T-helper 2 cell treated with Interferon-gamma antibody and Interleukin-4, amounts not matched to agents 5 μg/mL and 100 μg/mL, for 36 hours (primary cell): ENCODE results near the gene GZMB.
A peak's percentile ranks its signal among the peaks of the same experiment; 100 is the strongest.
"Not testable (repeated sequence)": the region's sequence is repeated elsewhere in the genome, so short reads cannot be mapped to it uniquely, and the experiment has no call there.

Experiments used
- DNase-seq: peaks from one replicate; pipeline ENCODE4 v3.0.0; 2021; ENCODE audit warnings: low spot score
- H3K27ac Mint-ChIP-seq: one replicate; pipeline ENCODE4 v1.8.0; 2021; ENCODE audit warnings: mild to moderate bottlenecking, mixed read lengths
- H3K27me3 Mint-ChIP-seq: one replicate; pipeline ENCODE4 v1.8.0; 2021; ENCODE audit warnings: low read depth, mixed read lengths
- H3K36me3 Mint-ChIP-seq: one replicate; pipeline ENCODE4 v1.8.0; 2021; ENCODE audit warnings: low read depth, mixed read lengths
- H3K4me1 Mint-ChIP-seq: one replicate; pipeline ENCODE4 v1.8.0; 2021; ENCODE audit warnings: low read depth, mixed read lengths
- H3K4me3 Mint-ChIP-seq: one replicate; pipeline ENCODE4 v1.8.0; 2022; ENCODE audit warnings: mild to moderate bottlenecking, moderate library complexity, mixed read lengths
- H3K9me3 Mint-ChIP-seq: one replicate; pipeline ENCODE4 v1.8.0; 2021; ENCODE audit warnings: mixed read lengths

The GZMB gene

DNA sequence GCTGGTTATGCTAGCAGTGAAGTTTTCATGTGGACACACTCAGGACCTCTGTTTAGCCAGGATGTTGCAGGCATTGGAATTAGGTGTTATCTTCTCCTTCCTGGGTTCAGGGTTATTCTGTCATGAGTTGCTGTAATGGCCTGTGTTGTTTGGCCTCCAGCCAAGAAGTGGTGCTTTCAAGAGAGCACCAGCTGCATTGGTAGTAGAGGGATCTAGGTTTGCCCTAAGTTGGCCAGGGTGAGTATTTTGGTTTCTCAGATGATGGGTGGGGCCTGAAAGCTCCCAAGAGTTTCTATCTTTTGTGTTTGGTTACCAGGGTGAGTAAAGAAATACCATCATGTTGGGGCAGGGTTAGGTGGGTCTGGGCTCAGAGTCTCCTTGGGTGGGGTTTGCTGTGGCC is 21.8 kb downstream of the GZMB start:
- H3K4me3 Mint-ChIP-seq: no peak overlapping the region
- H3K9me3 Mint-ChIP-seq: no peaks in the 10 kb centered on the region
- H3K36me3 Mint-ChIP-seq: no peaks in the 10 kb centered on the region
- DNase-seq: no peak
- H3K27ac Mint-ChIP-seq: no peak overlapping the region
- peaks cover 48% of the 10 kb centered on the region for H3K4me1 Mint-ChIP-seq
- no peaks in the 10 kb centered on the region for H3K27me3 Mint-ChIP-seq

GRCh38 chr14:24609655-24610344 is 24.2 kb downstream of the GZMB start, which contains the start of gene GZMH:
Gene GZMH (minus strand): TSS chr14:24609685. CDS start chr14:24609613, 72 bp downstream.
- DNase-seq: no peak
- Mint-ChIP-seq H3K4me3 (peak within 1 kb of the TSS; percentile 28), H3K27me3 (no peaks in the 10 kb centered on the region), H3K27ac (peak within 1 kb of the TSS; percentile 46), H3K36me3 (no peaks in the 10 kb centered on the region), H3K9me3 (no peaks in the 10 kb centered on the region), H3K4me1 (peaks cover 64% of the 10 kb centered on the region)

GRCh38 chr14:24607635-24608514 is 26.1 kb downstream of the GZMB start:
- no peaks in the 10 kb centered on the region for H3K36me3 Mint-ChIP-seq
- no peaks in the 10 kb centered on the region for H3K27me3 Mint-ChIP-seq
- no peak for DNase-seq
- H3K27ac Mint-ChIP-seq: peak overlapping the region; percentile 84
- H3K4me1 Mint-ChIP-seq: peaks cover 54% of the 10 kb centered on the region
- H3K4me3 Mint-ChIP-seq: peak overlapping the region; percentile 63
- no peaks in the 10 kb centered on the region for H3K9me3 Mint-ChIP-seq

- Mint-ChIP-seq H3K27ac (peak overlapping the region; percentile 84), H3K4me1 (peaks cover 48% of the 10 kb centered on the region), H3K27me3 (no peaks in the 10 kb centered on the region), H3K4me3 (peak overlapping the region; percentile 63), H3K9me3 (no peaks in the 10 kb centered on the region), H3K36me3 (no peaks in the 10 kb centered on the region)
- DNase-seq: no peak
Measured at GRCh38 chr14:24607081-24607480, 26.9 kb downstream of the GZMB start.

DNA sequence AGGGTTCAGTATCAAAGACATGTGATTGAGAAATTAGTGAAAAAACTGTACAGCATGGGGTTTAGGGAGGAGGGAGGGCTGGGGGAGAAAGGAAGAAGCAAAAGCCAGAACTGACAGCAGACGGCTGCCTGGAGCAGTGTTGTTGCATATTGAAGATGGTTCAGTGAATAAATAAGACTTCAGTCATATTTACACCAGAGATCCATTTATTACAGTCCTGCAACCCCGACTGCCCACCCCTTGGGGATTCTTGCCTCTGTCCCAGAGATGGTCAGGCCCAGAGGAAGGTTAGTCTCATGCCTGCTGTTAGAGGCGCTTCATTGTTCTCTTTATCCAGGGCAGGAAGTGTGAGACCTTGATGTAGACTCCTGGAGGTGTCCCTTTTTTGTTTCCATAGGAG is 27.7 kb downstream of the GZMB start:
- Mint-ChIP-seq H3K27me3 (no peaks in the 10 kb centered on the region), H3K4me1 (peaks cover 45% of the 10 kb centered on the region), H3K4me3 (peak overlapping the region; percentile 80), H3K36me3 (no peaks in the 10 kb centered on the region), H3K27ac (peak overlapping the region; percentile 84), H3K9me3 (no peaks in the 10 kb centered on the region)
- no peak for DNase-seq

DNA sequence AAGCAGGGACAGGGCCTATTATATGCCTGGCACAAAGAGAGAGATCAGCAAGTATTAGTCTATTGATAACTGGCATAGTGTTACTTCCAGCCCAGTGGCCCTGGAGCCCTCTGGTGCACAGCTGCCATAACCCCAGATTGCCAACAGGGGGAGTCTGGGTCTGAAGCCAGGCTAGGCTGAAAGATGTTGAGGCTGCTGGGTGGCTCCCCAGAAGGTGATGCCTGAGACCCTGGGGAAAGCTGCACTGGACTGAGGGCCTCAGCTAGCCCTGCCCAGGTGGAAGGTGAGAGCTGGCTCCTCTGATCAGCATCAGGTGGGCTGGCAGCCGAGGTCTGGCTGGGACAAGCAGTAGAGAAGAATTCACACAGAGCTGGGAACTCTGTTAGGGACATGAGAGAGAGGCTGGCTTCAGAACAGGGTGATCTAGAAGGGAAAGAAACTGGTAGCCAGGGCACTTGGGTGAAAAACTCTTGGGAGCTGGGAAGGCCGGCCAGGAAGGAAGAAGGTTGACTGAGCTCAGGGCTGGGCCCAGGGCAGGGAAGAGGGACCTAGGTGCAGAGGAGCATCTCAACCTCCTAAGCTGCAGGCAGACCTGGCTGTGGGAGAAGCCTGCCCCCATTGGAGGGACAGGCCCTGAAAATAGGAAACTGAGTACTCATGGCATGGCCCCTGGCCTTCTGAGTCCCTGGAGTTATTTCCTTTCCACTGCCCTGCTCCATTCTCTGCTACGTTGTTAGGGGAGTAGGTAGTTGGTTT is 28.4 kb downstream of the GZMB start:
- peaks cover 45% of the 10 kb centered on the region for H3K4me1 Mint-ChIP-seq
- H3K36me3 Mint-ChIP-seq: no peaks in the 10 kb centered on the region
- no peaks in the 10 kb centered on the region for H3K27me3 Mint-ChIP-seq
- H3K4me3 Mint-ChIP-seq: peak overlapping the region; percentile 80
- peak overlapping the region; percentile 84 for H3K27ac Mint-ChIP-seq
- no peaks in the 10 kb centered on the region for H3K9me3 Mint-ChIP-seq
- peak; percentile 64 for DNase-seq

DNA sequence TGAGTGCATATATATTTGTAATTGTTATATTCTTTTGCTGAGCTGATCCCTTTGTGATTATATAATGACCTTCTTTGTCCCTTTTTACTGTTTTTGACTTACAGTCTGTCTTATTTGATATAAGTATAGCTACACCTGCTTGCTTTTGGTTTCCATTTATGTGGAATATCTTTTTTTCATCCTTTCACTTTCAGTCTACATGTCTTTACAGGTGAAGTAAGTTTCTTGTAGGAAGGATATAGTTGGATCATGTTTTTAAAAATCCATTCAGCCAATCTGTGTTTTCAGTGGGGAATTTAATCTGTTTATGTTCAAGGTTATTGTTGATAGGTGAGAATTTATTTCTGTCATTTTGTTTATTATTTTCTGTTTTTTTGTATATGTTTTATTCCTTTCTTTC is 36.6 kb downstream of the GZMB start:
- H3K27me3 Mint-ChIP-seq: peaks cover 13% of the 10 kb centered on the region
- H3K4me3 Mint-ChIP-seq: no peak overlapping the region
- peaks cover 17% of the 10 kb centered on the region for H3K9me3 Mint-ChIP-seq
- DNase-seq: no peak
- peaks cover 5% of the 10 kb centered on the region for H3K4me1 Mint-ChIP-seq
- H3K36me3 Mint-ChIP-seq: peaks cover 2% of the 10 kb centered on the region
- H3K27ac Mint-ChIP-seq: no peak overlapping the region

GRCh38 chr14:24595073-24595808 is 38.7 kb downstream of the GZMB start:
- Mint-ChIP-seq H3K9me3 (peaks cover 26% of the 10 kb centered on the region), H3K27ac (no peak overlapping the region), H3K36me3 (peaks cover 2% of the 10 kb centered on the region), H3K4me3 (no peak overlapping the region), H3K4me1 (peaks cover 5% of the 10 kb centered on the region), H3K27me3 (peaks cover 23% of the 10 kb centered on the region)
- DNase-seq: no peak

DNA sequence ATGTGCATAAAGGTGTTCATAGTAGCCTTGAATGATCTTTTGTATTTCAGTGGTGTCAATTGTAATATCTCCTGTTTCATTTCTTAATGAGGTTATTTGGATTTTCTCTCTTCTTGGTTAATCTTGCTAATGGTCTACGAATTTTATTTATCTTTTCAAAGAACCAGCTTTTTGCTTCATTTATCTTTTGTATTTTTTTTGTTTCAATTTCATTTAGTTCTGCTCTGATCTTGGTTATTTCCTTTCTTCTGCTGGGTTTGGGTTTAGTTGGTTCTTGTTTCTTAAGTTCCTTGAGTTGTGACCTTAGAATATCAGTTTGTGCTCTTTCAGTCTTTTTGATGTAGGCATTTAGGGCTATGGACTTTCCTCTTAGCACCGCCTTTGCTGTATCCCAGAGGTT is 43.0 kb downstream of the GZMB start:
- H3K4me1 Mint-ChIP-seq, H3K36me3 Mint-ChIP-seq: not testable (repeated sequence)
- H3K9me3 Mint-ChIP-seq: peaks cover 18% of the 10 kb centered on the region

GRCh38 chr14:24584402-24584801 is 49.6 kb downstream of the GZMB start:
- not testable (repeated sequence) for H3K4me3 Mint-ChIP-seq, H3K27ac Mint-ChIP-seq, H3K36me3 Mint-ChIP-seq, H3K4me1 Mint-ChIP-seq, H3K9me3 Mint-ChIP-seq, DNase-seq, H3K27me3 Mint-ChIP-seq

More for the DNA sequence above, 43.0 kb downstream of the GZMB start:
- not testable (repeated sequence) for H3K27ac Mint-ChIP-seq, DNase-seq, H3K4me3 Mint-ChIP-seq
- peaks cover 16% of the 10 kb centered on the region for H3K27me3 Mint-ChIP-seq
